ENCODE measurements around the gene MAP2K7.
"Not testable (repeated sequence)": the region's sequence is repeated elsewhere in the genome, so short reads cannot be mapped to it uniquely, and the experiment has no call there.

MAP2K7 gene

GRCh38 chr19:7932276-7932929 is 28.7 kb downstream of the MAP2K7 start:
- DNase-seq = no peak

GRCh38 chr19:7932930-7933300 is 29.2 kb downstream of the MAP2K7 start:
- DNase-seq = no peak

GRCh38 chr19:7933411-7933810 is 29.7 kb downstream of the MAP2K7 start:
- no peak for DNase-seq

GRCh38 chr19:7933828-7934725 is 30.4 kb downstream of the MAP2K7 start:
- no peak for DNase-seq

GRCh38 chr19:7934766-7935165 is 31.1 kb downstream of the MAP2K7 start:
- DNase-seq = no peak

- no peak for DNase-seq
Measured at GRCh38 chr19:7940841-7941240, 37.2 kb downstream of the MAP2K7 start.

GRCh38 chr19:7941895-7942596 is 38.4 kb downstream of the MAP2K7 start:
- no peak for DNase-seq

GRCh38 chr19:7942981-7943443 is 39.3 kb downstream of the MAP2K7 start:
- DNase-seq = no peak

GRCh38 chr19:7943444-7944176 is 39.9 kb downstream of the MAP2K7 start, which contains the start of gene TIMM44:
Gene TIMM44, minus strand, starts transcription at chr19:7943666. Its CDS starts 15 bp downstream, at chr19:7943651.
- DNase-seq = peak; percentile 100

GRCh38 chr19:7944177-7944761 is 40.6 kb downstream of the MAP2K7 start:
- DNase-seq = peak; percentile 96

GRCh38 chr19:7947939-7948338 is 44.3 kb downstream of the MAP2K7 start:
- no peak for DNase-seq

GRCh38 chr19:7953060-7953459 is 49.4 kb downstream of the MAP2K7 start:
- DNase-seq = no peak

- DNase-seq = no peak
Measured at GRCh38 chr19:7953576-7953975, 49.9 kb downstream of the MAP2K7 start.

GRCh38 chr19:7955696-7956095 is 52.0 kb downstream of the MAP2K7 start:
- no peak for DNase-seq

- no peak for DNase-seq
Measured at GRCh38 chr19:7959211-7959610, 55.5 kb downstream of the MAP2K7 start.

GRCh38 chr19:7961082-7961481 is 57.4 kb downstream of the MAP2K7 start:
- not testable (repeated sequence) for DNase-seq

GRCh38 chr19:7961920-7962626 is 58.4 kb downstream of the MAP2K7 start:
- DNase-seq = no peak

- DNase-seq = no peak
Measured at GRCh38 chr19:7962644-7963268, 59.1 kb downstream of the MAP2K7 start.

GRCh38 chr19:7963566-7963965 is 59.9 kb downstream of the MAP2K7 start:
- DNase-seq = no peak

Measured in NCI-H82 (cell line).